ENCODE measurements around the gene SGK1. TPM values are rescaled to one million over a fixed set of nuclear protein-coding genes. Genes with fewer than 3 reads are reported as not detected.
"Not testable (repeated sequence)": the region's sequence is repeated elsewhere in the genome, so short reads cannot be mapped to it uniquely, and the experiment has no call there.

Gene SGK1
- total RNA-seq, 4 donors from 2014 or later: 15.1 to 38.2 (median 25.5) TPM

DNA sequence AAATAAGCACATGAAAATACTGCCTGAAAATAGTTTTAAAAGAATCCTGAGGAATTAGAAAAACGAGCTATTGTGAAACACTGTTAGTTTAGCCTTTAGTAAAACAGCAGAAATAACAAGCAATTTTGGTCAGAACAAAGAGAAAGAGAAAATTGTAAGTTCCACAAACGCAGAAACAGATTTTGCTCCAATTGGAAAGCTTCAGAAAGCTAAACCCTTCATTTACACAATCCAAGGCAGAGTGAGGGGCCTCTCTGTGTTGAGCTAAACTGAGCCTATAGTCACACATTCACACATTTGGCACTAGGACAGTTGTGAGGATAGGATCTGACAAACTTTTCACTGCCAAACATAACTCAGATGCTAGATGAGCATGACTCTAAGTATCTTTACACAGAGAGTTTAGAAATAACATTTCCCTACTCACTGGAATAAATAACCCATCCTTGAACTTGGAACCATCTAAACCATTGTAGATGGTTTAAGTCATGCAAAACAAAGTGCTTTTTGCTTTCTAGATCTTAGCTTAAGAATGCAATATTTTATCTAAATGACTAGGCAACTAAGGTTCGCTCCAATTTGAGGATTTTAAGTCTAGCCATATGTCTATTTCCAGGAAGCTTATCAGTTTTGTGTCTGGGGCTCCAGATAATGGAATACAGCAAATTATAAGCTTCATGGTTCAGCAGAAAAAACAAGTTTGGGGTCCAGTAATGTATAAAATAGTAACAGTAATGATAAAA is 122.6 kb downstream of the SGK1 start:
- 43 to 61% methylated on average over 3 of the region's 3 CpGs for WGBS, 2 donors (ENCODE audit: low coverage in 1 of 2)
- no peak overlapping the region for H3K4me3 ChIP-seq
- TF ChIP-seq, protein P1, sequence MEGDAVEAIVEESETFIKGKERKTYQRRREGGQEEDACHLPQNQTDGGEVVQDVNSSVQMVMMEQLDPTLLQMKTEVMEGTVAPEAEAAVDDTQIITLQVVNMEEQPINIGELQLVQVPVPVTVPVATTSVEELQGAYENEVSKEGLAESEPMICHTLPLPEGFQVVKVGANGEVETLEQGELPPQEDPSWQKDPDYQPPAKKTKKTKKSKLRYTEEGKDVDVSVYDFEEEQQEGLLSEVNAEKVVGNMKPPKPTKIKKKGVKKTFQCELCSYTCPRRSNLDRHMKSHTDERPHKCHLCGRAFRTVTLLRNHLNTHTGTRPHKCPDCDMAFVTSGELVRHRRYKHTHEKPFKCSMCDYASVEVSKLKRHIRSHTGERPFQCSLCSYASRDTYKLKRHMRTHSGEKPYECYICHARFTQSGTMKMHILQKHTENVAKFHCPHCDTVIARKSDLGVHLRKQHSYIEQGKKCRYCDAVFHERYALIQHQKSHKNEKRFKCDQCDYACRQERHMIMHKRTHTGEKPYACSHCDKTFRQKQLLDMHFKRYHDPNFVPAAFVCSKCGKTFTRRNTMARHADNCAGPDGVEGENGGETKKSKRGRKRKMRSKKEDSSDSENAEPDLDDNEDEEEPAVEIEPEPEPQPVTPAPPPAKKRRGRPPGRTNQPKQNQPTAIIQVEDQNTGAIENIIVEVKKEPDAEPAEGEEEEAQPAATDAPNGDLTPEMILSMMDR (IDR thresholded peaks at IDR 0.05): no peak
- TF ChIP-seq EP300 (IDR thresholded peaks at IDR 0.05) (no peak), POLR2A (IDR thresholded peaks at IDR 0.05) (no peak), POLR2AphosphoS5 (IDR thresholded peaks at IDR 0.05) (no peak)
- no peaks in the 10 kb centered on the region for H3K36me3 ChIP-seq
- no peak for ATAC-seq
- H3K27ac ChIP-seq: no peak overlapping the region
- H3K27me3 ChIP-seq: no peaks in the 10 kb centered on the region
- H3K4me1 ChIP-seq: peaks cover 0 to 6% (median 0%) of the 10 kb centered on the region in 3 donors
- no peaks in the 10 kb centered on the region for H3K9me3 ChIP-seq

GRCh38 chr6:134193536-134194498 is 124.1 kb downstream of the SGK1 start:
- no peaks in the 10 kb centered on the region for H3K27me3 ChIP-seq
- 89 to 90% methylated on average over 4 to 5 of the region's 6 CpGs for WGBS, 2 donors (ENCODE audit: low coverage in 1 of 2)
- H3K36me3 ChIP-seq: no peaks in the 10 kb centered on the region
- peaks cover 0 to 6% (median 0%) of the 10 kb centered on the region in 3 donors for H3K4me1 ChIP-seq
- H3K27ac ChIP-seq: no peak overlapping the region
- H3K4me3 ChIP-seq: no peak overlapping the region
- TF ChIP-seq, protein P1 (IDR thresholded peaks at IDR 0.05): no peak
- no peak for TF ChIP-seq EP300 (IDR thresholded peaks at IDR 0.05)
- no peak for TF ChIP-seq POLR2AphosphoS5 (IDR thresholded peaks at IDR 0.05)
- no peak for TF ChIP-seq POLR2A (IDR thresholded peaks at IDR 0.05)
- ATAC-seq: no peak
- no peaks in the 10 kb centered on the region for H3K9me3 ChIP-seq

- not testable (repeated sequence) for H3K27me3 ChIP-seq, H3K4me3 ChIP-seq
- 88 to 92% methylated on average over 4 to 8 of the region's 8 CpGs for WGBS, 2 donors (ENCODE audit: low coverage in 1 of 2)
Observed at GRCh38 chr6:134192609-134193008, 125.3 kb downstream of the SGK1 start.

DNA sequence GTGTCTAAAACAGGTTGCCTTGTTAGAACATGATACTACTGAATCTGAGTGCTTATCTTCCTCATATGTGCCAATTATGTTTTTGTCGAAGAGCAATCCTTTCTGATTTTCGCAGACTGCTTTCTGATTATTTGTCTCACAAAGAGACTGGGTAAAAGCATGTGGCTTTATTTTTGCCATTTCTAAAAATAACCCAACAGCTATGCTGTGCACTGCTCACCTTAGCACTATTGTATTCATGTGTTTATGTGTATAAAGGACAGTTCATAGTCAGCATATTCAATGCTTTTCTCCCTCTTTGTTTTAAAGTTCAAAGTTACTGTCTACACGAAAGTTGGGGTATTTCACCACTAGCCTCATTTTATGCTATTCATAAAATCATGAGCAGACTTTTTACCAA is 127.0 kb downstream of the SGK1 start:
- H3K36me3 ChIP-seq: no peaks in the 10 kb centered on the region
- TF ChIP-seq, protein P1 (IDR thresholded peaks at IDR 0.05): no peak
- no peak for TF ChIP-seq POLR2AphosphoS5 (IDR thresholded peaks at IDR 0.05)
- TF ChIP-seq EP300 (IDR thresholded peaks at IDR 0.05): no peak
- no peak for TF ChIP-seq POLR2A (IDR thresholded peaks at IDR 0.05)
- H3K4me1 ChIP-seq: peaks cover 0 to 6% (median 0%) of the 10 kb centered on the region in 3 donors
- H3K27ac ChIP-seq: no peak overlapping the region
- H3K27me3 ChIP-seq: no peaks in the 10 kb centered on the region
- no peaks in the 10 kb centered on the region for H3K9me3 ChIP-seq
- 59 to 73% methylated on average over 3 of the region's 3 CpGs for WGBS, 2 donors (ENCODE audit: low coverage in 1 of 2)
- ATAC-seq: no peak
- H3K4me3 ChIP-seq: no peak overlapping the region

More at GRCh38 chr6:134192609-134193008, 125.3 kb downstream of the SGK1 start:
- not testable (repeated sequence) for H3K4me1 ChIP-seq, H3K27ac ChIP-seq, H3K9me3 ChIP-seq, ATAC-seq, H3K36me3 ChIP-seq

- TF ChIP-seq, protein P1 (IDR thresholded peaks at IDR 0.05): no peak
- no peak for TF ChIP-seq EP300 (IDR thresholded peaks at IDR 0.05)
- no peak for TF ChIP-seq POLR2AphosphoS5 (IDR thresholded peaks at IDR 0.05)
- TF ChIP-seq POLR2A (IDR thresholded peaks at IDR 0.05): no peak
- H3K27me3 ChIP-seq: no peaks in the 10 kb centered on the region
- ATAC-seq: no peak
Observed at GRCh38 chr6:134187751-134188150, 130.2 kb downstream of the SGK1 start.

More at GRCh38 chr6:134187751-134188150, 130.2 kb downstream of the SGK1 start:
- peaks cover 0 to 6% (median 0%) of the 10 kb centered on the region in 3 donors for H3K4me1 ChIP-seq
- H3K36me3 ChIP-seq: no peaks in the 10 kb centered on the region
- H3K27ac ChIP-seq: no peak overlapping the region
- no peak overlapping the region for H3K4me3 ChIP-seq
- no peaks in the 10 kb centered on the region for H3K9me3 ChIP-seq
- WGBS, 2 donors (ENCODE audit: low coverage in 1 of 2): 100% methylated on average over 2 of the region's 3 CpGs; no CpG with 5 or more reads in 1 of the 2 donors
